A673 (cell line): Measurements from ENCODE around the gene GRXCR1. TPM values are rescaled to one million over a fixed set of nuclear protein-coding genes. Genes with fewer than 3 reads are reported as not detected.

Experiments
- BruUV-seq: library from RNA; stranded (reverse); fragments of 400-500 nt; replicated peaks from 2 replicates; lab custom pipeline; 2021; lab: Mats Ljungman, UMichigan
- CTCF ChIA-PET: fragments of 300-600 bp; sonication (Branson Sonifier 250); formaldehyde crosslinking; loops from one replicate; lab custom pipeline; 2022; ENCODE audit warnings: antibody characterized with exemption; lab: Charles Lee
- POLR2A ChIA-PET: fragments of 300-600 bp; sonication (Branson Sonifier 250); formaldehyde crosslinking; loops from one replicate; lab custom pipeline; 2022; ENCODE audit warnings: antibody characterized with exemption; ENCODE audit not compliant: low non-redundant PET; lab: Charles Lee
- DNase-seq: peaks from one replicate; pipeline ENCODE4 v3.0.0-alpha.2; 2015; ENCODE audit warnings: low spot score
- H3K27ac ChIP-seq: fragments of 200-600 bp; sonication (generic); 2 replicates; pipeline ENCODE4 v1.5.1; 2016; ENCODE audit warnings: mixed run types, low read depth, mild to moderate bottlenecking, mixed read lengths, antibody characterized with exemption, low read length; ENCODE audit not compliant: poor library complexity, severe bottlenecking
- H3K27me3 ChIP-seq: fragments of 200-600 bp; sonication (generic); replicated peaks from 2 replicates; pipeline ENCODE4 v1.6.1; 2017; ENCODE audit warnings: mixed run types, low read depth, mild to moderate bottlenecking, mixed read lengths, antibody characterized with exemption, low read length; ENCODE audit not compliant: insufficient read depth, poor library complexity
- H3K36me3 ChIP-seq: fragments of 200-600 bp; sonication (generic); 2 replicates; pipeline ENCODE4 v1.6.1; 2016; ENCODE audit warnings: mixed run types, mild to moderate bottlenecking, mixed read lengths, antibody characterized with exemption, low read length; ENCODE audit not compliant: insufficient read depth, poor library complexity, severe bottlenecking
- H3K4me1 ChIP-seq: fragments of 200-600 bp; sonication (generic); 2 replicates; pipeline ENCODE4 v1.6.1; 2017; ENCODE audit warnings: mixed run types, mild to moderate bottlenecking, mixed read lengths, antibody characterized with exemption, low read length; ENCODE audit not compliant: insufficient read depth, poor library complexity, severe bottlenecking
- H3K4me3 ChIP-seq: fragments of 200-600 bp; sonication (generic); 2 replicates; pipeline ENCODE4 v1.5.1; 2016; ENCODE audit warnings: low read depth, mixed run types, mild to moderate bottlenecking, mixed read lengths, low read length; ENCODE audit not compliant: poor library complexity, severe bottlenecking
- H3K9me3 ChIP-seq: fragments of 200-600 bp; sonication (generic); 2 replicates; pipeline ENCODE4 v1.6.1; 2016; ENCODE audit warnings: mixed run types, low read depth, mild to moderate bottlenecking, mixed read lengths, antibody characterized with exemption, low read length; ENCODE audit not compliant: poor library complexity, severe bottlenecking
- CTCF ChIP-seq: fragments of 300-800, 200-600 bp; sonication (generic); conservative IDR thresholded peaks from 2 replicates; pipeline ENCODE4 v1.5.1; 2017; ENCODE audit warnings: low read depth, mild to moderate bottlenecking, antibody characterized with exemption, low read length, moderate library complexity, mixed read lengths
- EZH2 ChIP-seq: fragments of 200-600 bp; sonication (generic); IDR thresholded peaks from 2 replicates; pipeline ENCODE4 v1.6.1; 2017; ENCODE audit warnings: borderline replicate concordance, low read depth, mild to moderate bottlenecking, mixed read lengths, antibody characterized with exemption, low read length; ENCODE audit not compliant: poor library complexity, severe bottlenecking
- intact Hi-C: fragments of 100-400 bp; cut with micrococcal nuclease; formaldehyde crosslinking; loops from one replicate; pipeline ENCODE4 v1.10.0; 2022; ENCODE audit not compliant: unreplicated experiment
- total RNA-seq: library from RNA; stranded (reverse); gene quantifications from 2 replicates; pipeline ENCODE4 v1.2.3, GENCODE V29; 2021

GRXCR1 gene
- total RNA-seq, 1 experiment from 2014 or later = not detected

- no peaks in the 10 kb centered on the region for H3K36me3 ChIP-seq
- no peak overlapping the region for H3K27ac ChIP-seq
- no peaks in the 10 kb centered on the region for H3K4me1 ChIP-seq
- peaks cover 7% of the 10 kb centered on the region for H3K9me3 ChIP-seq
- no peak for DNase-seq
- no peaks in the 10 kb centered on the region for H3K27me3 ChIP-seq
- intact Hi-C loops = no loop called here
- H3K4me3 ChIP-seq = no peak overlapping the region
- CTCF ChIA-PET = no interaction called here
- BruUV-seq = no TSS peak
- TF ChIP-seq EZH2 = no peak
- TF ChIP-seq CTCF = no peak
- POLR2A ChIA-PET = no interaction called here
Measured at GRCh38 chr4:42881253-42881652, 11.3 kb upstream of the GRXCR1 start.

- TF ChIP-seq EZH2 = no peak
- TF ChIP-seq CTCF = no peak
- ChIA-PET CTCF (no interaction called here), POLR2A (no interaction called here)
- no TSS peak for BruUV-seq
- no peaks in the 10 kb centered on the region for H3K4me1 ChIP-seq
- intact Hi-C loops = no loop called here
- H3K27ac ChIP-seq = no peak overlapping the region
- DNase-seq = no peak
- peaks cover 26% of the 10 kb centered on the region for H3K9me3 ChIP-seq
- no peaks in the 10 kb centered on the region for H3K36me3 ChIP-seq
- H3K4me3 ChIP-seq = no peak overlapping the region
- no peaks in the 10 kb centered on the region for H3K27me3 ChIP-seq
Measured at GRCh38 chr4:42891644-42892043, 869 bp upstream of the GRXCR1 start.

GRCh38 chr4:42895452-42895851 is 2.9 kb downstream of the GRXCR1 start:
- CTCF ChIA-PET = no interaction called here
- Histone ChIP-seq H3K27me3 (no peaks in the 10 kb centered on the region), H3K4me1 (no peaks in the 10 kb centered on the region), H3K27ac (no peak overlapping the region), H3K9me3 (peaks cover 12% of the 10 kb centered on the region), H3K4me3 (no peak overlapping the region), H3K36me3 (no peaks in the 10 kb centered on the region)
- intact Hi-C loops = no loop called here
- DNase-seq = no peak
- POLR2A ChIA-PET = no interaction called here
- TF ChIP-seq EZH2 (no peak), CTCF (no peak)
- BruUV-seq = no TSS peak
